Upper lobe of left lung (tissue), 4 donors: ENCODE results near the gene DRAM2.

Source experiments
- POLR2A ChIP-seq, 4 donors: fragments of 450-650 bp; IDR thresholded peaks; one replicate each; pipeline ENCODE4 v1.5.1; 2016 to 2017; ENCODE audit warnings: antibody characterized with exemption in 4 of 4, mild to moderate bottlenecking in 2 of 4
- POLR2AphosphoS5 ChIP-seq, 2 donors: sonication (generic); formaldehyde crosslinking; IDR thresholded peaks; one replicate each; pipeline ENCODE4 v1.5.1; 2017; ENCODE audit warnings: antibody characterized with exemption in 2 of 2

DNA sequence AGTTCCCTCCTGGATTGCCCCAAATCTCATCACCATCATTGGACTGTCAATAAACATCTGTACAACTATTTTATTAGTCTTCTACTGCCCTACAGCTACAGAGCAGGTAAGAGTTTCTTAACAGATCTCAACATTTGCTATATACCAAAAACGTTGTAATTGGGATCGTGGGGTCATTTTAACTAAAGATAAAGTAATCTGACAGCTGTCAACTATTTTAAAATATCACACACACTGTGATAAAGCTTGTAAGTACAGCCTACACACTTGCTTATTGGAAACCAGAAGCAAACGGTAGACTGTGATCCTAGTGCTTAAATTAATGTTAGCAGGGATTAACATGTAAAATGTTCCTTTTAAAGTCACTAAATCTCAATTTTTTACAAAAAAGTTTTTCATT lies 8.1 kb upstream of the DRAM2 start:
- TF ChIP-seq POLR2A (IDR thresholded peaks at IDR 0.05) (no peak), POLR2AphosphoS5 (IDR thresholded peaks at IDR 0.05) (no peak)
